HG03280 (cell line): Measurements from ENCODE around the gene INHBE.
"Not testable (repeated sequence)": the region's sequence is repeated elsewhere in the genome, so short reads cannot be mapped to it uniquely, and the experiment has no call there.

Source experiments
- ATAC-seq: cut with Tn5 transposase; IDR thresholded peaks from one replicate; pipeline ENCODE4 v1.9.1; 2021; ENCODE audit warnings: mild to moderate bottlenecking, moderate library complexity; ENCODE audit not compliant: unreplicated experiment

INHBE gene

GRCh38 chr12:57441393-57441792 lies 13.7 kb upstream of the INHBE start:
- not testable (repeated sequence) for ATAC-seq

- no peak for ATAC-seq
Observed at GRCh38 chr12:57441846-57442427, 13.2 kb upstream of the INHBE start.

- ATAC-seq = not testable (repeated sequence)
Observed at GRCh38 chr12:57444337-57444736, 10.8 kb upstream of the INHBE start.

- ATAC-seq = no peak
Observed at GRCh38 chr12:57444744-57445143, 10.4 kb upstream of the INHBE start.

- no peak for ATAC-seq
Observed at GRCh38 chr12:57446292-57446960, 8.7 kb upstream of the INHBE start.

DNA sequence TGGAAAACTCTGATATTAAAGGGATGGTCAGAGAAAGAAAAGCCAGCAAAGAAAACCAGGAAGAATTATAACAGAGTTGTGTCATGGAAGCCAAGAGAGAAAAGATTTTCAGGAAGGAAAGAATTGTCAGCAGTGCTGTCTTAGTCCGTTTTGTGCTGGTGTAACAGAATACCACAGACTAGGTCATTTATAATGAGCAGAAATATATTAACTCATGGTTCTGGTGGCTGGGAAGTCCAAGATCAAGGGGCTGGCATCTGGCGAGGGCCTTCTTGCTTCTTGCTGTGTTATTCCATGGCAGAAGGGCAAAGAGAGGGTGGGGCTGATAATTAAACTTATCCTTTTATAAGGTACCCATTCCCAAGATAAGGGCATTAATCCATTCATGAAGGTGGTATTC lies 6.4 kb upstream of the INHBE start:
- no peak for ATAC-seq

GRCh38 chr12:57449375-57449774 lies 5.7 kb upstream of the INHBE start:
- ATAC-seq = no peak

DNA sequence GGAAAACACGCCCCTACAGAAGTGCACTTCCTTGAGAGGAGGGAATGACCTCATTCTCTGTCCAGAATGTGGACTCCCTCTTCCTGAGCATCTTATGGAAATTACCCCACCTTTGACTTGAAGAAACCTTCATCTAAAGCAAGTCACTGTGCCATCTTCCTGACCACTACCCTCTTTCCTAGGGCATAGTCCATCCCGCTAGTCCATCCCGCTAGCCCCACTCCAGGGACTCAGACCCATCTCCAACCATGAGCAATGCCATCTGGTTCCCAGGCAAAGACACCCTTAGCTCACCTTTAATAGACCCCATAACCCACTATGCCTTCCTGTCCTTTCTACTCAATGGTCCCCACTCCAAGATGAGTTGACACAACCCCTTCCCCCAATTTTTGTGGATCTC lies 5.0 kb upstream of the INHBE start:
- ATAC-seq = no peak

DNA sequence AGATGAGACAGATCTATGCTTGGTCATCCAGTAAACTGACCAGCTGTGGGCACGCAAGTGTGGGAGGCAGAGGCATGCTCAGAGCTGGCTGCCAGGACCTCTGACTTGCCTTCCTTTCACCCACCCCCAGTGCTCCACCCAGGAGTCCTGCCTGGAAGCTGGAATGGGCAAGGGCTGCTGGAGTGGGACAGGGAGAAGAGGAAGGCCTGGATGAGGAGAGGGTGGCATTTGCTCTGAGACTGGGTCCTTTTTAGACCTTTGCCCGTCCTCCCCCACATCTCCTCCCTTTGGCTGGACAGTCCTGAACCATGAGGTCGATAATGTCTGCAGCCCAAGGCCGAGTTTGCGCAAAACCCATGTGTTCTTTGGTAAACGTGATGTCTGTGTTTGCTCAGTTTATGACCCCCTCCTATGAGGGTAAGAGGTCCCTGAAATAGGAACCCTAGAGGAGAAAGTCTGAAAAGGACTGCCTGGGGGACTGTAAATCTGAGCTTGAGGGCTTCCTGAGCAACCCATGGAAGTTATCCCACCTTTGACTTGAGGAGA lies 3.8 kb upstream of the INHBE start:
- ATAC-seq = no peak

GRCh38 chr12:57452181-57452936 lies 2.7 kb upstream of the INHBE start:
- no peak for ATAC-seq

DNA sequence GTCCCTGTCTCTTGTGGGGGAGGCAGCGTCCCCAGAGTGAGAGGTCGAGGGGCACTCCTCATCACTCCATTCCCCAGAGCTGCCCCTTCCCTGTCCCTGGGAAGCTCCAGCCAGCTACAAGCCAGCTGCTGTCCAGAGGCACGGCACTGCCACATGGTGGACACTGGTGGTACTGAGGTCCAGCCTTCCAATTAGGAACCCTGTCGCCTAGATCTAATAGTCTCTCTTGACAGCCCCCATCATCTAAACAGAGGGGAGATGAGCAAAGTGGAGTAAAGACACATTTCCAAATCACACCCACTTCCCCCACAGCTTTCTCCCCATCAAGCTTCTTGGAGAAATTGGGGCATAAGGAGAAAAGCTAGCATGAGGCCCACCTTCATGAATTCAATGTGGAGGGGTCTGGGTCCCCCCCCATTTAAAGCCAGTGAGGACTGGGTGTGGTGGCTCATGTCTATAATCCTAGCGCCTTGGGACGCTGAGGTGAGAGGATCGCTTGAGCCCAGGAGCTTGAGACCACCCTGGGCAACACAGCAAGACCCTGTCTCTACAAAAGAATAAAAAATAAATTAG lies 2.1 kb upstream of the INHBE start:
- ATAC-seq = no peak

- ATAC-seq = no peak
Observed at GRCh38 chr12:57454213-57454565, 918 bp upstream of the INHBE start.

GRCh38 chr12:57455374-57456144 lies 452 bp downstream of the INHBE start:
- no peak for ATAC-seq

GRCh38 chr12:57456145-57456700 lies 1.1 kb downstream of the INHBE start:
- peak; percentile 36 for ATAC-seq

- no peak for ATAC-seq
Observed at GRCh38 chr12:57456737-57457490, 1.8 kb downstream of the INHBE start.

DNA sequence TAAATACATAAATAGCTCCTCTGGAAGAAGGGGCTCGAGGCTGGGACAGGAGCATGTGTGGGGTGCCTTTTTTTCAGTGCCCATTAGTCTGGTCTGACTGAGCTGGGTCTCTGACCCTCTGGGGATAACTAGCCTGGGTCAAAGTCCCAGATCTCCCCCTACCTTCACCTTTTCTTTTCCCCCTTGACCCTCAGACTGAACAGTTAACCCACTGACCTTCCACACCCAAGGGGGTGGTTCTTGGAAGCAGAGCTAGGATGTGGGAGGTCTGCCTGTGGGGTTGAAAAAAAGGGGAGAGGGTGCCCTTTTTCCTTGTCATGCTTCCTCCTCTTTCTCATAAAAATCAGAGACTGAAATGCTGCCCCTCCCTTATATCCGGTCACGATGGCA lies 3.6 kb downstream of the INHBE start:
- no peak for ATAC-seq

- peak; percentile 53 for ATAC-seq
Observed at GRCh38 chr12:57459055-57459749, 4.1 kb downstream of the INHBE start.

- ATAC-seq = no peak
Observed at GRCh38 chr12:57459750-57460467, 4.8 kb downstream of the INHBE start, which contains the start of gene GLI1. TSS of gene GLI1 (plus strand) at chr12:57459785. CDS start at chr12:57463692, 3,907 bp downstream.

DNA sequence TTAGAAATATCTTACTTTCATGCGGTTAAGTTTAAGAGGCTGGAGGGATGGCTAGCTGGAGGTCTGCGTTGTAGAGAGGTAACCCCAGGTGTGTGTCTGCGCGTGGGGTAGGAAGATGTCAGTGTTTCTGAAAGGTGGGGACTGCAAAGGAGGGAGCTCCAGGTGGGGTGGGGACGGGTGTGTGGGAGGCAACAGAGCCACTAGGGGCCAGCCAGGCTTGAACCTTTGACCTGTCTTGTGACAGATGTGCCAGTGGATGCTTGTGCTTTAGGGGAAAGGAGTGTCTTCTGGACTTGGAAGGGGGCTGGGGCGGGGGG lies 5.3 kb downstream of the INHBE start:
- no peak for ATAC-seq
